K562 (cell line): ENCODE measurements around the gene SRRT. TPM values are rescaled to one million over a fixed set of nuclear protein-coding genes. Genes with fewer than 3 reads are reported as not detected.

Experiments
- ATF6 ChIP-seq: sonication (generic); formaldehyde crosslinking; IDR thresholded peaks from 2 replicates; pipeline ENCODE4 v1.4.0; 2020; ENCODE audit warnings: mild to moderate bottlenecking, missing genetic modification reagents
- CGGBP1 ChIP-seq: fragments of 250-450 bp; sonication (Bioruptor Pico); IDR thresholded peaks from 2 replicates; pipeline ENCODE4 v1.9.0; 2021; ENCODE audit warnings: mild to moderate bottlenecking
- CTBP1 ChIP-seq: fragments of 450-650 bp; IDR thresholded peaks from 2 replicates; pipeline ENCODE4 v1.6.1; 2016; ENCODE audit warnings: borderline replicate concordance
- GABPB2 ChIP-seq: fragments of 250-450 bp; sonication (Bioruptor Pico); conservative IDR thresholded peaks from 2 replicates; pipeline ENCODE4 v1.5.1; 2021; ENCODE audit warnings: mild to moderate bottlenecking
- HDAC1 ChIP-seq, 2 experiments: fragments of 450-650 bp; IDR thresholded peaks; 2 replicates each; pipeline ENCODE4 v1.6.1; 2016 to 2017; ENCODE audit warnings: inconsistent platforms in 1 of 2, mild to moderate bottlenecking in 1 of 2, moderate library complexity in 1 of 2
- IFI16 ChIP-seq: fragments of 250-450 bp; sonication (Bioruptor Pico); IDR thresholded peaks from 2 replicates; pipeline ENCODE4 v2.1.2; 2022; ENCODE audit warnings: mild to moderate bottlenecking, inconsistent platforms
- JUND ChIP-seq, 2 experiments: IDR thresholded peaks; 2 replicates in 1 of 2; 3 replicates in 1 of 2; pipeline ENCODE4 v1.6.1; 2011; ENCODE audit warnings: borderline replicate concordance in 2 of 2, low read depth in 2 of 2, low read length in 2 of 2, improper control_type of control experiment in 1 of 2, missing biosample characterization in 1 of 2, missing genetic modification characterization in 1 of 2, missing genetic modification reagents in 1 of 2
- NCOR1 ChIP-seq: fragments of 450-650 bp; IDR thresholded peaks from 2 replicates; pipeline ENCODE4 v1.6.1; 2016; ENCODE audit warnings: mild to moderate bottlenecking, moderate library complexity
- NFIC ChIP-seq: fragments of 450-650 bp; IDR thresholded peaks from 2 replicates; pipeline ENCODE4 v1.6.1; 2017; ENCODE audit warnings: mild to moderate bottlenecking, inconsistent platforms
- PHF8 ChIP-seq: fragments of 200-600 bp; sonication (generic); IDR thresholded peaks from 2 replicates; pipeline ENCODE4 v1.6.1; 2012; ENCODE audit warnings: mixed run types, mild to moderate bottlenecking, inconsistent platforms, low read length, moderate library complexity, borderline replicate concordance
- RBM22 ChIP-seq: fragments of 200-400 bp; formaldehyde crosslinking; IDR thresholded peaks from 2 replicates; pipeline ENCODE4 v1.6.1; 2018; ENCODE audit warnings: low read length, low read depth; ENCODE audit not compliant: poor library complexity, severe bottlenecking
- STAT5A ChIP-seq: IDR thresholded peaks from 2 replicates; pipeline ENCODE4 v1.6.1; 2012; ENCODE audit warnings: low read length, inconsistent platforms, borderline replicate concordance
- TAF15 ChIP-seq: fragments of 200-400 bp; formaldehyde crosslinking; IDR thresholded peaks from 2 replicates; pipeline ENCODE4 v1.6.1; 2017; ENCODE audit warnings: mild to moderate bottlenecking, low read depth, low read length, moderate library complexity
- THRAP3 ChIP-seq: fragments of 450-650 bp; IDR thresholded peaks from 2 replicates; pipeline ENCODE4 v1.6.1; 2016; ENCODE audit warnings: mild to moderate bottlenecking, inconsistent platforms, borderline replicate concordance
- WHSC1 ChIP-seq: IDR thresholded peaks from one replicate; pipeline ENCODE4 v1.6.1; 2012; ENCODE audit warnings: low read length, control low read depth, inconsistent platforms
- ZFPM2 ChIP-seq: fragments of 250-450 bp; sonication (Bioruptor Pico); IDR thresholded peaks from 2 replicates; pipeline ENCODE4 v1.5.1; 2022; ENCODE audit warnings: mild to moderate bottlenecking
- ZNF282 ChIP-seq: sonication (generic); formaldehyde crosslinking; IDR thresholded peaks from 2 replicates; pipeline ENCODE4 v1.8.1; 2023; ENCODE audit warnings: missing genetic modification reagents
- ZNF778 ChIP-seq: fragments of 450-650 bp; formaldehyde crosslinking; IDR thresholded peaks from 2 replicates; pipeline ENCODE4 v1.4.0; 2020; ENCODE audit warnings: mild to moderate bottlenecking, moderate library complexity
- ZNF830 ChIP-seq: fragments of 250-450 bp; sonication (Bioruptor Pico); IDR thresholded peaks from 2 replicates; pipeline ENCODE4 v1.5.0; 2021; ENCODE audit warnings: mild to moderate bottlenecking
- polyA plus RNA-seq, 8 experiments: library from polyadenylated mRNA; depleted of rRNA in 4 of 8; stranded (reverse) in 5 of 8; unstranded in 3 of 8; fragments of >200 nt; fragmentation: Nextera tagmentation in 2 of 8; fragmentation: Illumina TruSeq in 1 of 8; extraction: Ambion mirVana in 2 of 8; extraction: Trizol in 1 of 8; gene quantifications; 2 replicates each; pipeline versions ENCODE4 v1.2.1 to v1.2.3, GENCODE V29; 2011 to 2014; ENCODE audit warnings: inconsistent platforms in 1 of 8, missing spikeins in 1 of 8
- total RNA-seq, 7 experiments: library from RNA; depleted of rRNA in 6 of 7; stranded (reverse); fragments of >200 nt in 6 of 7; fragmentation: Illumina TruSeq in 2 of 7; extraction: Trizol in 2 of 7; gene quantifications; 2 replicates each; pipeline versions ENCODE4 v1.2.1 to v1.2.3, GENCODE V29; 2011 to 2021; ENCODE audit warnings: low replicate concordance in 1 of 7
- TF ChIP-seq, protein P1 (sequence below): sonication (generic); formaldehyde crosslinking; IDR thresholded peaks from 2 replicates; pipeline ENCODE4 v1.8.0; 2023; ENCODE audit warnings: mild to moderate bottlenecking, missing genetic modification reagents
- TF ChIP-seq, protein P2 (sequence below): fragments of 250-450 bp; sonication (Bioruptor Pico); IDR thresholded peaks from 2 replicates; pipeline ENCODE4 v1.5.1; 2021; ENCODE audit warnings: mild to moderate bottlenecking

Gene SRRT
- total and polyA plus RNA-seq, 9 of the 15 experiments (the other 6 are each of a cell fraction or from before 2014, with no cell fraction given): 10.3 to 263 (median 84.4) TPM

GRCh38 chr7:100829150-100829716, 45.7 kb upstream of the SRRT start (continued):
- TF ChIP-seq, protein P1, sequence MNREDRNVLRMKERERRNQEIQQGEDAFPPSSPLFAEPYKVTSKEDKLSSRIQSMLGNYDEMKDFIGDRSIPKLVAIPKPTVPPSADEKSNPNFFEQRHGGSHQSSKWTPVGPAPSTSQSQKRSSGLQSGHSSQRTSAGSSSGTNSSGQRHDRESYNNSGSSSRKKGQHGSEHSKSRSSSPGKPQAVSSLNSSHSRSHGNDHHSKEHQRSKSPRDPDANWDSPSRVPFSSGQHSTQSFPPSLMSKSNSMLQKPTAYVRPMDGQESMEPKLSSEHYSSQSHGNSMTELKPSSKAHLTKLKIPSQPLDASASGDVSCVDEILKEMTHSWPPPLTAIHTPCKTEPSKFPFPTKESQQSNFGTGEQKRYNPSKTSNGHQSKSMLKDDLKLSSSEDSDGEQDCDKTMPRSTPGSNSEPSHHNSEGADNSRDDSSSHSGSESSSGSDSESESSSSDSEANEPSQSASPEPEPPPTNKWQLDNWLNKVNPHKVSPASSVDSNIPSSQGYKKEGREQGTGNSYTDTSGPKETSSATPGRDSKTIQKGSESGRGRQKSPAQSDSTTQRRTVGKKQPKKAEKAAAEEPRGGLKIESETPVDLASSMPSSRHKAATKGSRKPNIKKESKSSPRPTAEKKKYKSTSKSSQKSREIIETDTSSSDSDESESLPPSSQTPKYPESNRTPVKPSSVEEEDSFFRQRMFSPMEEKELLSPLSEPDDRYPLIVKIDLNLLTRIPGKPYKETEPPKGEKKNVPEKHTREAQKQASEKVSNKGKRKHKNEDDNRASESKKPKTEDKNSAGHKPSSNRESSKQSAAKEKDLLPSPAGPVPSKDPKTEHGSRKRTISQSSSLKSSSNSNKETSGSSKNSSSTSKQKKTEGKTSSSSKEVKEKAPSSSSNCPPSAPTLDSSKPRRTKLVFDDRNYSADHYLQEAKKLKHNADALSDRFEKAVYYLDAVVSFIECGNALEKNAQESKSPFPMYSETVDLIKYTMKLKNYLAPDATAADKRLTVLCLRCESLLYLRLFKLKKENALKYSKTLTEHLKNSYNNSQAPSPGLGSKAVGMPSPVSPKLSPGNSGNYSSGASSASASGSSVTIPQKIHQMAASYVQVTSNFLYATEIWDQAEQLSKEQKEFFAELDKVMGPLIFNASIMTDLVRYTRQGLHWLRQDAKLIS (CRISPR knock-in tag): no peak
- TF ChIP-seq, protein P2, sequence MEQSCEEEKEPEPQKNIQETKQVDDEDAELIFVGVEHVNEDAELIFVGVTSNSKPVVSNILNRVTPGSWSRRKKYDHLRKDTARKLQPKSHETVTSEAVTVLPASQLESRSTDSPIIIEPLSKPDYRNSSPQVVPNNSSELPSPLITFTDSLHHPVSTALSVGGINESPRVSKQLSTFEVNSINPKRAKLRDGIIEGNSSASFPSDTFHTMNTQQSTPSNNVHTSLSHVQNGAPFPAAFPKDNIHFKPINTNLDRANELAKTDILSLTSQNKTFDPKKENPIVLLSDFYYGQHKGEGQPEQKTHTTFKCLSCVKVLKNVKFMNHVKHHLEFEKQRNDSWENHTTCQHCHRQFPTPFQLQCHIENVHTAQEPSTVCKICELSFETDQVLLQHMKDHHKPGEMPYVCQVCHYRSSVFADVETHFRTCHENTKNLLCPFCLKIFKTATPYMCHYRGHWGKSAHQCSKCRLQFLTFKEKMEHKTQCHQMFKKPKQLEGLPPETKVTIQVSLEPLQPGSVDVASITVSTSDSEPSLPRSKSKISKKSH (CRISPR knock-in tag): no peak
- TF ChIP-seq THRAP3 (no peak), STAT5A (peak; percentile 81), CGGBP1 (CRISPR knock-in tag) (no peak), ZNF282 (CRISPR knock-in tag) (no peak), CTBP1 (peak; percentile 83), ZNF778 (no peak), TAF15 (no peak), ZNF830 (CRISPR knock-in tag) (no peak), IFI16 (no peak), GABPB2 (CRISPR knock-in tag) (no peak), HDAC1 (IDR thresholded peaks at IDR 0.05) (0 out of 4 replicates have a peak, but pooled peaks of 1 of the 2 experiments have one; percentile 39), RBM22 (no peak), ATF6 (CRISPR knock-in tag) (no peak), WHSC1 (no peak), NCOR1 (peak; percentile 95), JUND (IDR thresholded peaks at IDR 0.05; ENCODE audit: borderline replicate concordance, low read depth, low read length) (no peak; the same call in 1 of the 2 replicates), JUND (tag; IDR thresholded peaks at IDR 0.05; ENCODE audit: borderline replicate concordance, low read depth, low read length) (no peak), NFIC (peak; percentile 97), PHF8 (no peak), ZFPM2 (CRISPR knock-in tag) (no peak)
